Fibroblast of skin of abdomen (primary cell): ENCODE data around the gene GSTM3. TPM values are rescaled to one million over a fixed set of nuclear protein-coding genes. Genes with fewer than 3 reads are reported as not detected.
A peak's percentile ranks its signal among the peaks of the same experiment; 100 is the strongest.

Source experiments
- DNase-seq: peaks from one replicate; pipeline ENCODE4 v3.0.0-alpha.2; 2013
- polyA plus RNA-seq, 2 experiments: library from polyadenylated mRNA; unstranded; fragments of 120-200 nt; gene quantifications; one replicate each; pipeline ENCODE4 v1.2.1, GENCODE V29; 2013; ENCODE audit not compliant: insufficient read length in 2 of 2

Gene GSTM3
- polyA plus RNA-seq (2013, experiment 1 of 2; ENCODE audit: insufficient read length) = 101 TPM
- 102 TPM for polyA plus RNA-seq (2013, experiment 2 of 2; ENCODE audit: insufficient read length)

GRCh38 chr1:109740615-109741373 is at the start of gene GSTM3:
Gene GSTM3 (minus strand): TSS chr1:109741038. CDS start chr1:109740287, 751 bp downstream.
- DNase-seq = no peak

- no peak for DNase-seq
Observed at GRCh38 chr1:109790329-109790728, 49.5 kb upstream of the GSTM3 start.

- no peak for DNase-seq
Observed at GRCh38 chr1:109789551-109790180, 48.8 kb upstream of the GSTM3 start.

- DNase-seq = no peak
Observed at GRCh38 chr1:109788695-109789521, 48.1 kb upstream of the GSTM3 start.

- no peak for DNase-seq
Observed at GRCh38 chr1:109787845-109788601, 47.2 kb upstream of the GSTM3 start.

GRCh38 chr1:109787211-109787844 is 46.5 kb upstream of the GSTM3 start:
- peak; percentile 42 for DNase-seq

- no peak for DNase-seq
Observed at GRCh38 chr1:109786531-109787021, 45.7 kb upstream of the GSTM3 start.

- DNase-seq = no peak
Observed at GRCh38 chr1:109786112-109786480, 45.3 kb upstream of the GSTM3 start.

- no peak for DNase-seq
Observed at GRCh38 chr1:109785446-109786111, 44.7 kb upstream of the GSTM3 start.

GRCh38 chr1:109784551-109785252 is 43.9 kb upstream of the GSTM3 start:
- DNase-seq = no peak

GRCh38 chr1:109783436-109783835 is 42.6 kb upstream of the GSTM3 start:
- peak; percentile 61 for DNase-seq

- DNase-seq = no peak
Observed at GRCh38 chr1:109782927-109783326, 42.1 kb upstream of the GSTM3 start.

GRCh38 chr1:109782514-109782913 is 41.7 kb upstream of the GSTM3 start:
- peak; percentile 71 for DNase-seq

GRCh38 chr1:109781806-109782205 is 41.0 kb upstream of the GSTM3 start:
- DNase-seq = no peak

GRCh38 chr1:109780982-109781381 is 40.1 kb upstream of the GSTM3 start:
- no peak for DNase-seq

GRCh38 chr1:109777980-109778625 is 37.3 kb upstream of the GSTM3 start:
- no peak for DNase-seq

GRCh38 chr1:109777436-109777835 is 36.6 kb upstream of the GSTM3 start:
- DNase-seq = no peak

GRCh38 chr1:109776911-109777310 is 36.1 kb upstream of the GSTM3 start:
- DNase-seq = peak; percentile 82

GRCh38 chr1:109776206-109776835 is 35.5 kb upstream of the GSTM3 start:
- no peak for DNase-seq
